Calu3 (cell line): Measurements from ENCODE around the gene APEX2. TPM values are rescaled to one million over a fixed set of nuclear protein-coding genes. Genes with fewer than 3 reads are reported as not detected.

Source experiments
- BruUV-seq: library from RNA; stranded (reverse); fragments of 400-500 nt; replicated peaks from 2 replicates; lab custom pipeline; 2021; lab: Mats Ljungman, UMichigan
- CTCF ChIA-PET: fragments of 300-600 bp; sonication (Branson Sonifier 250); formaldehyde crosslinking; loops from one replicate; lab custom pipeline; 2022; ENCODE audit warnings: antibody characterized with exemption; lab: Charles Lee
- DNase-seq: peaks from one replicate; pipeline ENCODE4 v3.0.0; 2022
- H3K27ac Mint-ChIP-seq: one replicate; pipeline ENCODE4 v1.8.0; 2022; ENCODE audit warnings: mixed read lengths; ENCODE audit not compliant: unreplicated experiment
- H3K27me3 Mint-ChIP-seq: one replicate; pipeline ENCODE4 v1.8.0; 2022; ENCODE audit warnings: mixed read lengths; ENCODE audit not compliant: unreplicated experiment
- H3K36me3 Mint-ChIP-seq: one replicate; pipeline ENCODE4 v1.8.0; 2022; ENCODE audit warnings: mild to moderate bottlenecking, moderate library complexity, mixed read lengths; ENCODE audit not compliant: insufficient read depth, unreplicated experiment
- H3K4me1 Mint-ChIP-seq: one replicate; pipeline ENCODE4 v1.8.0; 2022; ENCODE audit warnings: mild to moderate bottlenecking, low read depth, mixed read lengths; ENCODE audit not compliant: unreplicated experiment
- H3K4me3 Mint-ChIP-seq: one replicate; pipeline ENCODE4 v1.8.0; 2022; ENCODE audit warnings: mild to moderate bottlenecking, low read depth, moderate library complexity, mixed read lengths; ENCODE audit not compliant: unreplicated experiment
- H3K9me3 Mint-ChIP-seq: one replicate; pipeline ENCODE4 v1.8.0; 2022; ENCODE audit warnings: low read depth, mixed read lengths; ENCODE audit not compliant: unreplicated experiment
- intact Hi-C: fragments of 100-400 bp; cut with micrococcal nuclease; formaldehyde crosslinking; loops from one replicate; pipeline ENCODE4 v1.10.0; 2022; ENCODE audit not compliant: unreplicated experiment
- total RNA-seq: library from RNA; stranded (reverse); gene quantifications from 2 replicates; pipeline ENCODE4 v1.2.3, GENCODE V29; 2022
- TF ChIP-seq, protein P1 (sequence below): fragments of 200-600 bp; IDR thresholded peaks from one replicate; pipeline ENCODE4 v1.8.0; 2022; ENCODE audit warnings: antibody characterized with exemption; ENCODE audit not compliant: unreplicated experiment

The APEX2 gene
- total RNA-seq, 1 experiment from 2014 or later, result 32.4 TPM

- Mint-ChIP-seq H3K27me3 (peaks cover 12% of the 10 kb centered on the region), H3K4me3 (no peak overlapping the region), H3K27ac (no peak overlapping the region), H3K9me3 (peaks cover 3% of the 10 kb centered on the region), H3K4me1 (no peaks in the 10 kb centered on the region), H3K36me3 (no peaks in the 10 kb centered on the region)
- intact Hi-C loops, result no loop called here
- CTCF ChIA-PET, result no interaction called here
- TF ChIP-seq, protein P1, sequence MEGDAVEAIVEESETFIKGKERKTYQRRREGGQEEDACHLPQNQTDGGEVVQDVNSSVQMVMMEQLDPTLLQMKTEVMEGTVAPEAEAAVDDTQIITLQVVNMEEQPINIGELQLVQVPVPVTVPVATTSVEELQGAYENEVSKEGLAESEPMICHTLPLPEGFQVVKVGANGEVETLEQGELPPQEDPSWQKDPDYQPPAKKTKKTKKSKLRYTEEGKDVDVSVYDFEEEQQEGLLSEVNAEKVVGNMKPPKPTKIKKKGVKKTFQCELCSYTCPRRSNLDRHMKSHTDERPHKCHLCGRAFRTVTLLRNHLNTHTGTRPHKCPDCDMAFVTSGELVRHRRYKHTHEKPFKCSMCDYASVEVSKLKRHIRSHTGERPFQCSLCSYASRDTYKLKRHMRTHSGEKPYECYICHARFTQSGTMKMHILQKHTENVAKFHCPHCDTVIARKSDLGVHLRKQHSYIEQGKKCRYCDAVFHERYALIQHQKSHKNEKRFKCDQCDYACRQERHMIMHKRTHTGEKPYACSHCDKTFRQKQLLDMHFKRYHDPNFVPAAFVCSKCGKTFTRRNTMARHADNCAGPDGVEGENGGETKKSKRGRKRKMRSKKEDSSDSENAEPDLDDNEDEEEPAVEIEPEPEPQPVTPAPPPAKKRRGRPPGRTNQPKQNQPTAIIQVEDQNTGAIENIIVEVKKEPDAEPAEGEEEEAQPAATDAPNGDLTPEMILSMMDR, result no peak
- no peak for DNase-seq
- no TSS peak for BruUV-seq
Observed at GRCh38 chrX:54964766-54965497, 35.2 kb upstream of the APEX2 start.

DNA sequence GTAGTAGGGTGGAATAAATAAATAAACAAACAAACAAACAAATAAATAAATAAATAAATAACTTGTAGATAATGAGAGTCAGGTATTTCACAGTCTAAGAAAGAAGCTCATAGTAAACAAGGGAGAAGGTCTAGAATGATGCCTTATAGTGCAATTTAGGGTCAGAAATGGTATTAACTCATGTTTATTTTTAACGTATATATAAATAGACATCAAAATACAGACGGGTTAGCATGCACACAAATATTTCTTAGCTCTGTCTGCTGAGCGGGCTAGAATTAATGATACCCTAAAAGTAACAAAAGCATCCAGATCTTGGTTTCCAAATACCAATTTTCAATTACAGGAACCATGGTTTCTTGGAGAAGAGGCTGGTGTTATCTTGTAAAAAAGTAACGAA, 22.8 kb upstream of the APEX2 start:
- no peak overlapping the region for H3K4me3 Mint-ChIP-seq

GRCh38 chrX:54978448-54978847, 21.7 kb upstream of the APEX2 start:
- Mint-ChIP-seq H3K9me3 (no peaks in the 10 kb centered on the region), H3K4me3 (no peak overlapping the region), H3K27me3 (no peaks in the 10 kb centered on the region), H3K36me3 (no peaks in the 10 kb centered on the region), H3K4me1 (no peaks in the 10 kb centered on the region), H3K27ac (no peak overlapping the region)
- intact Hi-C loops, result no loop called here
- CTCF ChIA-PET, result no interaction called here
- no peak for DNase-seq
- BruUV-seq, result no TSS peak
- TF ChIP-seq, protein P1, result no peak

More for the DNA sequence above, 22.8 kb upstream of the APEX2 start:
- no TSS peak for BruUV-seq
- Mint-ChIP-seq H3K27me3 (no peaks in the 10 kb centered on the region), H3K36me3 (no peaks in the 10 kb centered on the region), H3K9me3 (peaks cover 2% of the 10 kb centered on the region), H3K27ac (no peak overlapping the region), H3K4me1 (no peaks in the 10 kb centered on the region)
- DNase-seq, result no peak
- TF ChIP-seq, protein P1, result no peak
- intact Hi-C loops, result no loop called here
- CTCF ChIA-PET, result no interaction called here

- intact Hi-C loops, result no loop called here
- Mint-ChIP-seq H3K36me3 (no peaks in the 10 kb centered on the region), H3K4me1 (no peaks in the 10 kb centered on the region), H3K27ac (no peak overlapping the region), H3K9me3 (no peaks in the 10 kb centered on the region), H3K27me3 (no peaks in the 10 kb centered on the region), H3K4me3 (no peak overlapping the region)
- no TSS peak for BruUV-seq
- DNase-seq, result no peak
- CTCF ChIA-PET, result no interaction called here
- TF ChIP-seq, protein P1, result no peak
Observed at GRCh38 chrX:54979432-54979831, 20.7 kb upstream of the APEX2 start.
